HPDE6-E6E7 (cell line): ENCODE data around the gene SLC45A2.
"Not testable (repeated sequence)": the region's sequence is repeated elsewhere in the genome, so short reads cannot be mapped to it uniquely, and the experiment has no call there.

Experiments
- DNase-seq: peaks from one replicate; pipeline ENCODE4 v3.0.0; 2011; ENCODE audit warnings: missing footprints; ENCODE audit errors: extremely low spot score

Gene SLC45A2

DNA sequence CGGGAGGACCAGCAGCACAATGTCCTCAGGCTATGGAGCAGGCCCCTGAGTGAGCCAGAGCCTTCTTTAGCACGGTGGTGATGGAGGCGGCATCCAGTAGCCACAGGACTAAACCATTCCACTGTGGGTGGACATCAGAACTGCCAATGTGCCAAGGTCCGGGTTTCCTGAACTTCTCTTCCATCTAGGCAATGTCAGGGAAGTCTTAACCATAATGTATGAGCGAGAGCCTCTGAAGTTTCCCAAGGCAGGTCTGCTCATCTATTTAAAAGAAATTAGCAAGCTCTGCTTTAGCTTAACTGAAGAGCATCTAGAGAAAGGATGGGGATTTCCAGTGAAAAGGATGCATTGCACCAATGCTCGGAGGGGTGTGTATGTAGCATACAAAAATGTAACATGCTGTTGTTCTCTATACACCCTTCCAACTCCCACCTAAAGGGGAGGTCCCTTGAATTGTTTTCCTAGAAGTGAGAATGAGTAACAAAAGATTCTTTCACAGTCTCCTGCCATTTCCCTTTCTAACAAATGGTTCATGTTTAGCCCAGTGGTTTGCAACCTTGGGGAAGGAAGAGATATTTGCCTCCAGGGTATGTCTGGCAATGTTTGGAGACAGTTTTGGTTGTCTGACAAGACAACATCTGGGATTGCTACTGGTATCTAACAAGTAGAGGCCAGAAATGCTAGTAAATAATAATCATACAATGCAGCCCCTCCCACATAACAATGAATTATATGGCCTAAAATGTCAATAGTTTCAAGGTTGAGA lies 54.4 kb downstream of the SLC45A2 start:
- DNase-seq: no peak

DNA sequence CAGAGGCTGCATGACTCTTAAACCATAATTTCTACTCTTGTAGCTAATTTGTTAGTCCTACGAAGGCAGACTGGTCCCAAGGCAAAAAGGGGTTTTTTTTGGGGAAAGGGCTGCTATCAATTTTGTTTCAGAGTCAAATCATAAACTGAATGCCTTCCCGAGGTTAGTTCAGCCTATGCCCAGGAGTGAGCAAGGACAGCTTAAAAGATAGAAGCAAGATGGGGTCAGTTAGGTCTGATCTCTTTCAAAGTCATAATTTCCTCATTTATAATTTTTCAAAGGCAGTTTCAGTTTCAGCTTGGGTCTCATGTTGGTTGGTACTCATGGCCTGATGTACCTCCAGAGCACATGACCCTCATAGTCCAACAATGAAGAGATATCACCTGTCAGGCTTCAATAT lies 56.2 kb downstream of the SLC45A2 start:
- no peak for DNase-seq

DNA sequence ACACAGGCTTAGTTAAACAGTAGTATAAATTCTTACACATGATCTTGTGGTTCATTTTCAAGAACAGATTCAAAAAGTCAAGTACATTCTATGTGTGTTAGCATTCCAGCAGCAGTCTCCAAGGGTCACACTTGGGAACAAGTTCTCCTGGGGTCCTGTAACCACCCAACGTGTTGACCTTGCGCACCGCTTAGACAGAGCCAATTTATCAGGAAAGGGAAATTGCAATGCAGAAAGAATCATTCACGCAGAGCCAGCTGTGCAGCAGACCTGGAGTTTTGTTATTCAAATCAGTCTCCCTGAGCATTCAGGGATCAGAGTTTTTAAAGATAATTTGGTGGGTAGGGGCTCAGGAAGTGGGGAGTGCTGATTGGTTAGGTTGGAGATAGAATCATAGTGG lies 56.8 kb downstream of the SLC45A2 start:
- DNase-seq: no peak

DNA sequence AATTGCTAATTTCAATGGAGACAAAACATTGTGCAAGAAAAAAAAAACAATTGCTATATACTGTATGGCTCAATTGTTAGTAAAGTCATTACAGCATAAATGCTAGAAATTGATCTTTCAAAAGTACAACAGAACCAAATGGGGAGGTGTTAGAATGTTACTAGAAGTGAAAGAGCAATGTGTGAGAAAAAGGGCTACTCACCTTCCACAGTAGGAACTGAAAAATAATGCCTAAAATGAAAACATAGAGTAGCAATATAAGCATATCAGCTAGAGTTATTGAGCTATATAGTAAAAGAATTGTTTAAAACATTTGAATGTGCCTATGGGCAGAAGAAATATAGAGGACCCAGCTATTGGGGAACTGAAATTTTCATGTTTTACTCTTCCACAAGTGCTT lies 59.2 kb downstream of the SLC45A2 start:
- DNase-seq: no peak

DNA sequence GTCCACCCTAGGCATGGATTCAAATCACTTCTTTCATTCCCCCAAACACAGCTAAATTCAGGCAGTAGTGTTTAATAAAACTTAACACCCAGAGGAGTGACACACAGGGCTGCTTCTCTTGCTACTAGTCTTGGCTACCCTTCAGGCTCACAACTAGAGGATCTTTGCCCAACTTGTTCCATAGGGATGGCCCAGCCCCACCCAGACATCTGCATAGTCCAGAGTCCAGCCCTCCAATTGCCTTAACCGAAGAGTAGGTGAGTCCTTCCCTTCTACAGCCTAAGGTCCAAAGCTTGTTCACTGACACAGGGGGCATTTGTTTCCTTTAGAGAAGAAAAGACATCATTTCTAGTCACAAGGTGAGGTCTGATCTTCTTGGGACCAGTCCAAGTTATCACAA lies 63.5 kb downstream of the SLC45A2 start:
- DNase-seq: no peak

DNA sequence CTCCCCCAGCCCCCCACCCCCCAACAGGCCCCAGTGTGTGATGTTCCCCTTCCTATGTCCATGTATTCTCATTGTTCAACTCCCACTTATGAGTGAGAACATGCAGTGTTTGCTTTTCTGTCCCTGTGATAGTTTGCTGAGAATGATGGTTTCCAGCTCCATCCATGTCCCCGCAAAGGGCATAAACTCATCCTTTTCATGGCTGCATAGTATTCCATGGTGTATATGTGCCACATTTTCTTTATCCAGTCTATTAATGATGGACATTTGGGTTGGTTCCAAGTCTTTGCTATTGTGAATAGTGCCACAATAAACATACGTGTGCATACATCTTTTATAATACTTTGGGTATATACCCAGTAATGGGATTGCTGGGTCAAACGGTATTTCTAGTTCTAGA lies 69.6 kb downstream of the SLC45A2 start:
- DNase-seq: not testable (repeated sequence)

DNA sequence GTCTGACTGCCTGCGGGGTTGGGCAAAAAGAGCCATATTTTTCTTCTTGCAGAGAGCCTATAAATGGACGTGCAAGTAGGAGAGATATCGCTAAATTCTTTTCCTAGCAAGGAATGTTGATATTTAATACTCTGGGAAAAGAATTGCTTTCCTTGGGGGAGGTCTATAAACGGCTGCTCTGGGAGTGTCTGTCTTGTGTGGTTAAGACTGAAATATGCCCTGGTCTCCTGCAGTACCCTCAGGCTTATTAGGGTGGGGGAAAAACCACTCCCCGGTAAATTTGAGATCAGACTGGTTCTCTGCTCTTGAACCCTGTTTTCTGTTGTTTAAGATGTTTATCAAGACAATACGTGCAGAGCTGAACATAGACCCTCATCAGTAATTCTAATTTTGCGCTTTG lies 78.2 kb downstream of the SLC45A2 start:
- DNase-seq: not testable (repeated sequence)

DNA sequence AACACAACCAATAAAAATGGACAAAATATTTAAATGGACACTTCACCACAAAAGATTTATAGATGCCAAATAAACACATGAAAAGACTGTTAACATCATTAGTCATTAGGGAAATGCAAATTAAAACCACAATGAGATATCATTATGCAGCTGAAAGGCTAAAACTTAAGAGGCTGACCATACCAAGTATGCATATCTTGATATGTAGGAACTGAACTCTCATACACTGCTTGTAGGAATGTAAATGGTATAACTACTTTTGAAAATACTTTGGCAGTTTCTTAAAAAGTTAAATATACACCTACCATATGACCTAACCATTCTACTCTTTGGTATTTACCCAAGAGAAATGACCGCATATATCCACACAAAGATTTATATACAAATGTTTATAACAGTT lies 79.1 kb downstream of the SLC45A2 start:
- DNase-seq: no peak

DNA sequence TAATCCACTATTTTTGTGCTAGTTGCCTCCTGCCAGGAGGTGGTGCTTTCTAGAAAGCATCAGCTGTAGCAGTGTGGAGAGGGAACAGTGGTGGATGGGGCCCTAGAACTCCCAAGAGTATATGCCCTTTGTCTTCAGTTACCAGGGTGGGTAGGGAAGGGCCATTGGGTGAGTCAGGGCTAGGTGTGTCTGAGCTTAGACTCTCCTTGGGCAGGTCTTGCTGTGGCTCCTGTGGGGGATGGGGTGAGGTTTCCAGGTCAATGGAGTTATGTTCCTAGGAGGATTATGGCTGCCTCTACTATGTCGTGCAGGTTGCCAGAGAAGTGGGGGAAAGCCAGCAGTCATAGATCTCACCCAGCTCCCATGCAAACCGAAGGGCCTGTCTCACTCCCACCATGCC lies 81.4 kb downstream of the SLC45A2 start:
- DNase-seq: no peak

DNA sequence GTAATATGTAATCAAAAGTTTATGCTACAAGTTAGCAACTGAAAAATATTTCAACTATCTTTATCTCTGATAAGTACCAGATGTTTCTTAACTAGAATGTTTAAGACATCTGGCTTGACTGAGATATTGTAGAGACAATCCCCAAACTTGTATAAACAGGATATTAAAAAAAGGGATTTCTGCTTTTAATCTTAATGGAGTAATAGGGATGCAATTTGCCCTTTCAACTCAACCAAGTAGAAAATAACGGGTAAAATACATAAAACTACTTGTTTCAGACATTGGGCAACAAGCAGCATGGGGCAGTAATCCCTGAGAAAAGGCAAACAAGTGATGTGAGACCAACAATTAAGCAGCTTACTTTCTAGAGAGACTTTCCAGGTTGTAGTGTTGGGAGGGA lies 83.3 kb downstream of the SLC45A2 start:
- no peak for DNase-seq
